ENCODE measurements around the gene USH2A. TPM values are rescaled to one million over a fixed set of nuclear protein-coding genes. Genes with fewer than 3 reads are reported as not detected.

The USH2A gene
- total and polyA plus RNA-seq, 5 donors from 2014 or later, result not detected

GRCh38 chr1:216323344-216323743, 99.9 kb downstream of the USH2A start:
- ATAC-seq (ENCODE audit: low read depth in 2 of 2) (no peak), DNase-seq (no peak)
- H3K27ac ChIP-seq (ENCODE audit: insufficient read depth, low read length, poor library complexity, severe bottlenecking), result no peak overlapping the region
- no peak overlapping the region for H3K4me3 Mint-ChIP-seq
- no peaks in the 10 kb centered on the region for H3K27me3 Mint-ChIP-seq
- no peaks in the 10 kb centered on the region for H3K4me1 Mint-ChIP-seq
- no peaks in the 10 kb centered on the region for H3K4me1 ChIP-seq (ENCODE audit: control insufficient read depth, insufficient read depth, low read length, poor library complexity, severe bottlenecking)
- no peaks in the 10 kb centered on the region for H3K36me3 ChIP-seq (ENCODE audit: control insufficient read depth, insufficient read depth, low read length)
- no peak overlapping the region for H3K4me3 ChIP-seq (ENCODE audit: low read depth, low read length)
- no peaks in the 10 kb centered on the region for H3K9me3 ChIP-seq (ENCODE audit: control insufficient read depth in 2 of 2, low read length in 2 of 2)
- H3K36me3 Mint-ChIP-seq, result no peaks in the 10 kb centered on the region
- no peaks in the 10 kb centered on the region for H3K27me3 ChIP-seq (ENCODE audit: control insufficient read depth, insufficient read depth, low read length)
- no peak overlapping the region for H3K27ac Mint-ChIP-seq
- H3K9me3 Mint-ChIP-seq, result peaks cover 0 to 10% (median 2%) of the 10 kb centered on the region in 7 donors

- H3K4me3 ChIP-seq (ENCODE audit: low read depth, low read length), result no peak overlapping the region
- no peak for DNase-seq
- H3K27ac ChIP-seq (ENCODE audit: insufficient read depth, low read length, poor library complexity, severe bottlenecking), result no peak overlapping the region
- Mint-ChIP-seq H3K27ac (no peak overlapping the region), H3K36me3 (no peaks in the 10 kb centered on the region), H3K4me1 (no peaks in the 10 kb centered on the region), H3K27me3 (no peaks in the 10 kb centered on the region), H3K4me3 (no peak overlapping the region), H3K9me3 (peaks cover 3 to 16% (median 9%) of the 10 kb centered on the region in 7 donors)
- no peak for ATAC-seq (ENCODE audit: low read depth in 2 of 2)
- H3K27me3 ChIP-seq (ENCODE audit: control insufficient read depth, insufficient read depth, low read length), result no peaks in the 10 kb centered on the region
- no peaks in the 10 kb centered on the region for H3K36me3 ChIP-seq (ENCODE audit: control insufficient read depth, insufficient read depth, low read length)
- peaks cover 0 to 9% of the 10 kb centered on the region in 2 experiments for H3K9me3 ChIP-seq (ENCODE audit: control insufficient read depth in 2 of 2, low read length in 2 of 2)
- H3K4me1 ChIP-seq (ENCODE audit: control insufficient read depth, insufficient read depth, low read length, poor library complexity, severe bottlenecking), result no peaks in the 10 kb centered on the region
These were observed 108.7 kb downstream of the USH2A start for GRCh38 chr1:216314379-216315095.

- Mint-ChIP-seq H3K36me3 (no peaks in the 10 kb centered on the region), H3K9me3 (peaks cover 4 to 21% (median 8%) of the 10 kb centered on the region in 7 donors), H3K4me3 (no peak overlapping the region), H3K4me1 (no peaks in the 10 kb centered on the region), H3K27me3 (no peaks in the 10 kb centered on the region), H3K27ac (no peak overlapping the region)
- ATAC-seq (ENCODE audit: low read depth in 2 of 2), result no peak
- Histone ChIP-seq H3K4me3 (ENCODE audit: low read depth, low read length) (no peak overlapping the region), H3K27ac (ENCODE audit: insufficient read depth, low read length, poor library complexity, severe bottlenecking) (no peak overlapping the region), H3K4me1 (ENCODE audit: control insufficient read depth, insufficient read depth, low read length, poor library complexity, severe bottlenecking) (no peaks in the 10 kb centered on the region), H3K36me3 (ENCODE audit: control insufficient read depth, insufficient read depth, low read length) (no peaks in the 10 kb centered on the region), H3K9me3 (ENCODE audit: control insufficient read depth in 2 of 2, low read length in 2 of 2) (peaks cover 0 to 9% of the 10 kb centered on the region in 2 experiments), H3K27me3 (ENCODE audit: control insufficient read depth, insufficient read depth, low read length) (no peaks in the 10 kb centered on the region)
- no peak for DNase-seq
These were observed 112.5 kb downstream of the USH2A start for GRCh38 chr1:216310776-216311175.

GRCh38 chr1:216306830-216307229, 116.4 kb downstream of the USH2A start:
- no peaks in the 10 kb centered on the region for H3K36me3 Mint-ChIP-seq
- H3K4me1 Mint-ChIP-seq, result no peaks in the 10 kb centered on the region
- H3K27ac Mint-ChIP-seq, result no peak overlapping the region

GRCh38 chr1:216303690-216304089, 119.6 kb downstream of the USH2A start:
- Histone ChIP-seq H3K4me1 (ENCODE audit: control insufficient read depth, insufficient read depth, low read length, poor library complexity, severe bottlenecking) (no peaks in the 10 kb centered on the region), H3K27ac (ENCODE audit: insufficient read depth, low read length, poor library complexity, severe bottlenecking) (no peak overlapping the region), H3K9me3 (ENCODE audit: control insufficient read depth in 2 of 2, low read length in 2 of 2) (no peaks in the 10 kb centered on the region), H3K4me3 (ENCODE audit: low read depth, low read length) (no peak overlapping the region), H3K36me3 (ENCODE audit: control insufficient read depth, insufficient read depth, low read length) (no peaks in the 10 kb centered on the region), H3K27me3 (ENCODE audit: control insufficient read depth, insufficient read depth, low read length) (no peaks in the 10 kb centered on the region)
- H3K36me3 Mint-ChIP-seq, result no peaks in the 10 kb centered on the region
- no peak for ATAC-seq (ENCODE audit: low read depth in 2 of 2)
- H3K4me1 Mint-ChIP-seq, result no peaks in the 10 kb centered on the region
- peaks cover 2 to 20% (median 7%) of the 10 kb centered on the region in 7 donors for H3K9me3 Mint-ChIP-seq
- no peak for DNase-seq
- H3K27ac Mint-ChIP-seq, result no peak overlapping the region
- H3K4me3 Mint-ChIP-seq, result no peak overlapping the region
- H3K27me3 Mint-ChIP-seq, result no peaks in the 10 kb centered on the region

More at GRCh38 chr1:216306830-216307229, 116.4 kb downstream of the USH2A start:
- Histone ChIP-seq H3K9me3 (ENCODE audit: control insufficient read depth in 2 of 2, low read length in 2 of 2) (peaks cover 0 to 6% of the 10 kb centered on the region in 2 experiments), H3K4me1 (ENCODE audit: control insufficient read depth, insufficient read depth, low read length, poor library complexity, severe bottlenecking) (no peaks in the 10 kb centered on the region), H3K4me3 (ENCODE audit: low read depth, low read length) (no peak overlapping the region), H3K27me3 (ENCODE audit: control insufficient read depth, insufficient read depth, low read length) (no peaks in the 10 kb centered on the region), H3K27ac (ENCODE audit: insufficient read depth, low read length, poor library complexity, severe bottlenecking) (no peak overlapping the region), H3K36me3 (ENCODE audit: control insufficient read depth, insufficient read depth, low read length) (no peaks in the 10 kb centered on the region)
- no peak for ATAC-seq (ENCODE audit: low read depth in 2 of 2)
- DNase-seq, result no peak
- Mint-ChIP-seq H3K9me3 (peaks cover 2 to 23% (median 5%) of the 10 kb centered on the region in 7 donors), H3K4me3 (no peak overlapping the region), H3K27me3 (no peaks in the 10 kb centered on the region)

- no peak for DNase-seq
- ATAC-seq (ENCODE audit: low read depth in 2 of 2), result no peak
These were observed 129.6 kb downstream of the USH2A start for GRCh38 chr1:216293683-216294082.

GRCh38 chr1:216290074-216290473, 133.2 kb downstream of the USH2A start:
- no peaks in the 10 kb centered on the region for H3K36me3 Mint-ChIP-seq
- peaks cover 4 to 16% (median 9%) of the 10 kb centered on the region in 7 donors for H3K9me3 Mint-ChIP-seq
- Histone ChIP-seq H3K4me1 (ENCODE audit: control insufficient read depth, insufficient read depth, low read length, poor library complexity, severe bottlenecking) (no peaks in the 10 kb centered on the region), H3K27ac (ENCODE audit: insufficient read depth, low read length, poor library complexity, severe bottlenecking) (no peak overlapping the region), H3K36me3 (ENCODE audit: control insufficient read depth, insufficient read depth, low read length) (no peaks in the 10 kb centered on the region), H3K4me3 (ENCODE audit: low read depth, low read length) (no peak overlapping the region), H3K9me3 (ENCODE audit: control insufficient read depth in 2 of 2, low read length in 2 of 2) (no peaks in the 10 kb centered on the region), H3K27me3 (ENCODE audit: control insufficient read depth, insufficient read depth, low read length) (no peaks in the 10 kb centered on the region)
- no peak for ATAC-seq (ENCODE audit: low read depth in 2 of 2)
- no peak overlapping the region for H3K27ac Mint-ChIP-seq
- no peaks in the 10 kb centered on the region for H3K4me1 Mint-ChIP-seq
- no peaks in the 10 kb centered on the region for H3K27me3 Mint-ChIP-seq
- no peak overlapping the region for H3K4me3 Mint-ChIP-seq
- DNase-seq, result no peak

More at GRCh38 chr1:216293683-216294082, 129.6 kb downstream of the USH2A start:
- H3K27ac ChIP-seq (ENCODE audit: insufficient read depth, low read length, poor library complexity, severe bottlenecking), result no peak overlapping the region
- Mint-ChIP-seq H3K4me3 (no peak overlapping the region), H3K9me3 (peaks cover 4 to 17% (median 7%) of the 10 kb centered on the region in 7 donors), H3K4me1 (no peaks in the 10 kb centered on the region), H3K27me3 (no peaks in the 10 kb centered on the region), H3K36me3 (no peaks in the 10 kb centered on the region), H3K27ac (no peak overlapping the region)
- no peaks in the 10 kb centered on the region for H3K36me3 ChIP-seq (ENCODE audit: control insufficient read depth, insufficient read depth, low read length)
- no peak overlapping the region for H3K4me3 ChIP-seq (ENCODE audit: low read depth, low read length)
- H3K9me3 ChIP-seq (ENCODE audit: control insufficient read depth in 2 of 2, low read length in 2 of 2), result no peaks in the 10 kb centered on the region
- no peaks in the 10 kb centered on the region for H3K4me1 ChIP-seq (ENCODE audit: control insufficient read depth, insufficient read depth, low read length, poor library complexity, severe bottlenecking)
- no peaks in the 10 kb centered on the region for H3K27me3 ChIP-seq (ENCODE audit: control insufficient read depth, insufficient read depth, low read length)

GRCh38 chr1:216285052-216285451, 138.2 kb downstream of the USH2A start:
- H3K4me3 ChIP-seq (ENCODE audit: low read depth, low read length), result no peak overlapping the region
- H3K36me3 ChIP-seq (ENCODE audit: control insufficient read depth, insufficient read depth, low read length), result no peaks in the 10 kb centered on the region
- H3K9me3 ChIP-seq (ENCODE audit: control insufficient read depth in 2 of 2, low read length in 2 of 2), result no peaks in the 10 kb centered on the region
- Mint-ChIP-seq H3K36me3 (no peaks in the 10 kb centered on the region), H3K4me3 (no peak overlapping the region), H3K27me3 (no peaks in the 10 kb centered on the region), H3K27ac (no peak overlapping the region), H3K4me1 (no peaks in the 10 kb centered on the region), H3K9me3 (peaks cover 0 to 22% (median 12%) of the 10 kb centered on the region in 7 donors)
- no peaks in the 10 kb centered on the region for H3K27me3 ChIP-seq (ENCODE audit: control insufficient read depth, insufficient read depth, low read length)
- ATAC-seq (ENCODE audit: low read depth in 2 of 2), result no peak
- H3K27ac ChIP-seq (ENCODE audit: insufficient read depth, low read length, poor library complexity, severe bottlenecking), result no peak overlapping the region
- no peaks in the 10 kb centered on the region for H3K4me1 ChIP-seq (ENCODE audit: control insufficient read depth, insufficient read depth, low read length, poor library complexity, severe bottlenecking)
- DNase-seq, result no peak

Data from CD4-positive, CD25-positive, alpha-beta regulatory T cell (primary cell).